Stimulated activated CD4-positive, alpha-beta T cell treated with anti-CD3 and anti-CD28 coated beads, Interleukin-4, amount 100 ng/mL, for 4 hours (primary cell): Measurements from ENCODE around the gene ACSM5.

ENCODE experiments used
- DNase-seq, 2 experiments: peaks; one replicate each; pipeline ENCODE4 v3.0.0-alpha.2; 2020

Gene ACSM5

GRCh38 chr16:20409398-20410120, at the start of gene ACSM5:
TSS of gene ACSM5 (plus strand) at chr16:20409534. CDS start at chr16:20411485, 1,951 bp downstream.
- DNase-seq: no peak

GRCh38 chr16:20359997-20360396, 49.3 kb upstream of the ACSM5 start:
- no peak for DNase-seq

- DNase-seq: no peak
Measured at GRCh38 chr16:20363191-20363590, 46.1 kb upstream of the ACSM5 start.

GRCh38 chr16:20364051-20364450, 45.3 kb upstream of the ACSM5 start:
- DNase-seq: no peak

- DNase-seq: no peak
Measured at GRCh38 chr16:20369452-20370054, 39.8 kb upstream of the ACSM5 start.

- DNase-seq: no peak
Measured at GRCh38 chr16:20372701-20373100, 36.6 kb upstream of the ACSM5 start.

- DNase-seq: no peak
Measured at GRCh38 chr16:20377181-20377580, 32.2 kb upstream of the ACSM5 start.

- no peak for DNase-seq
Measured at GRCh38 chr16:20380782-20381181, 28.6 kb upstream of the ACSM5 start.

GRCh38 chr16:20382202-20382948, 27.0 kb upstream of the ACSM5 start:
- no peak for DNase-seq

- peak; percentile 12 to 21 for DNase-seq
Measured at GRCh38 chr16:20383106-20384029, 26.0 kb upstream of the ACSM5 start.

- DNase-seq: peak; percentile 18 to 54
Measured at GRCh38 chr16:20385844-20386832, 23.2 kb upstream of the ACSM5 start.

GRCh38 chr16:20387978-20388377, 21.4 kb upstream of the ACSM5 start:
- DNase-seq: no peak

- no peak for DNase-seq
Measured at GRCh38 chr16:20388854-20389253, 20.5 kb upstream of the ACSM5 start.

GRCh38 chr16:20391045-20391444, 18.3 kb upstream of the ACSM5 start:
- DNase-seq: no peak

GRCh38 chr16:20393801-20394577, 15.3 kb upstream of the ACSM5 start:
- DNase-seq: no peak

GRCh38 chr16:20395946-20396345, 13.4 kb upstream of the ACSM5 start:
- no peak for DNase-seq

- DNase-seq: no peak
Measured at GRCh38 chr16:20396846-20397467, 12.4 kb upstream of the ACSM5 start.

GRCh38 chr16:20397468-20398074, 11.8 kb upstream of the ACSM5 start:
- no peak for DNase-seq

GRCh38 chr16:20398603-20399002, 10.7 kb upstream of the ACSM5 start:
- DNase-seq: no peak

GRCh38 chr16:20399185-20399584, 10.1 kb upstream of the ACSM5 start:
- no peak for DNase-seq
